Measurements from ENCODE around the gene TWIST2. TPM values are rescaled to one million over a fixed set of nuclear protein-coding genes. Genes with fewer than 3 reads are reported as not detected.

The TWIST2 gene
- total and polyA plus RNA-seq, 9 of the 15 experiments (the other 6 are each of a cell fraction or from before 2014, with no cell fraction given): not detected

- TF ChIP-seq TEAD1 (CRISPR knock-in tag; IDR thresholded peaks at IDR 0.05) (no peak), ZNF644 (tag; IDR thresholded peaks at IDR 0.05; ENCODE audit: low read depth) (no peak), HMG20A (CRISPR knock-in tag; conservative IDR thresholded peaks at IDR 0.05) (no peak), ZNF76 (CRISPR knock-in tag; IDR thresholded peaks at IDR 0.05; ENCODE audit: borderline replicate concordance) (no peak), GABPB1 (CRISPR knock-in tag; IDR thresholded peaks at IDR 0.05) (no peak), RAD21 (CRISPR knock-in tag; conservative IDR thresholded peaks at IDR 0.05 in 1 of 2, IDR thresholded peaks at IDR 0.05 in 1 of 2) (no peak), NFIX (CRISPR knock-in tag; IDR thresholded peaks at IDR 0.05; ENCODE audit: low read depth) (no peak), RBM34 (IDR thresholded peaks at IDR 0.05; ENCODE audit: borderline replicate concordance, insufficient read depth, low read length) (no peak), HNRNPK (IDR thresholded peaks at IDR 0.05; ENCODE audit: low read depth, low read length, poor library complexity, severe bottlenecking) (no peak), RB1 (IDR thresholded peaks at IDR 0.05; ENCODE audit: low read depth) (no peak), ID3 (CRISPR knock-in tag; IDR thresholded peaks at IDR 0.05) (no peak), ID3 (tag; IDR thresholded peaks at IDR 0.05) (no peak), HMGN3 (IDR thresholded peaks at IDR 0.05; ENCODE audit: borderline replicate concordance, extremely low read depth, insufficient read length, low read depth, low read length) (no peak), RERE (CRISPR knock-in tag; IDR thresholded peaks at IDR 0.05; ENCODE audit: borderline replicate concordance) (peak; percentile 78; the same call in 1 of the 2 replicates), TFAP4 (CRISPR knock-in tag; IDR thresholded peaks at IDR 0.05; ENCODE audit: borderline replicate concordance) (no peak), NCOA6 (IDR thresholded peaks at IDR 0.05) (no peak), ZBTB43 (CRISPR knock-in tag; IDR thresholded peaks at IDR 0.05) (peak; percentile 79; the same call in 1 of the 2 replicates), ZNF79 (CRISPR knock-in tag; IDR thresholded peaks at IDR 0.05; ENCODE audit: low read depth) (no peak), NFYB (IDR thresholded peaks at IDR 0.05; ENCODE audit: extremely low read depth, insufficient read length) (no peak)
These were observed 33.6 kb downstream of the TWIST2 start (continued) for GRCh38 chr2:238881353-238882081.

Data from K562 (cell line).